NCI-H2196 (cell line): Measurements from ENCODE around the gene SOST.

Experiments
- DNase-seq: peaks from one replicate; lab custom pipeline; 2025; ENCODE audit not compliant: unreplicated experiment; lab: John Stamatoyannopoulos, UW

The SOST gene

GRCh38 chr17:43774304-43775250, 16.0 kb upstream of the SOST start:
- DNase-seq = no peak

DNA sequence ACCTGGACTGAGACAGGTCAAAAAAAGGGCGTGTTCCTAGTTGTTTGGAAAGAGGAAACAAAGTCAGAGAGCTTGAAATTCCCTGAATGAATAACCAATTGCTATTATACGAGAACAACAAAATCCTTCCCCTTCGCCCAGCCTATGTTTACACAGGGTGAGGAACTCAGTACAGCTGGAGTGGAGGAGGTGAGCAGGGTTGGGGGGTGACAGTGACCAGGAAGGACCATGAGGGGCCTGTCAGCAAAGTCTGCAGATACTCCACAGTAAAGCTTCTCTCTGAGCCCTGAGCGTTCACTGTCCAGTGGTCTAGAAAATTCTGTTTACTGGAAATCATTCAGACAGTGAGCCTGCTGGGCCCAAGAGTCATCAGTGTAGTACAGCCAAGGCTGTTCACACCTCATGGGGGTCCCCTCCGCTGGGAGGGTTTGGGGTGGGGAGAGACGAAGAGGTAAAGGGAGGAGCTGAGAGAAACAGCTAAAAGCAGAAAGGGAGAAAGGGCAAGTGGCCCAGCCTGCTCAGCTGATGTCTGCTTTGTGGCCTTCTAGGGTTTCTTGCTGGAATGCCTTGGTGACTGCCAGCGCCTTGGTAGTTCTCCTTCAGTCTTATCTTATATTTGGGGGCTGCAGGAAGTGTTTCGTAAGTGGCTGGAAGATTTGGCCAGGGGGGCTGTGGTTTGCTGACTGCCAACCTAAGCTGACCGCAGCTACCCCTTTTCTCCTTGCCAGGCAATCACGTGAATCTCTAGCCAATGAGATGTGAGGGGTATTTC, 14.5 kb upstream of the SOST start:
- no peak for DNase-seq

DNA sequence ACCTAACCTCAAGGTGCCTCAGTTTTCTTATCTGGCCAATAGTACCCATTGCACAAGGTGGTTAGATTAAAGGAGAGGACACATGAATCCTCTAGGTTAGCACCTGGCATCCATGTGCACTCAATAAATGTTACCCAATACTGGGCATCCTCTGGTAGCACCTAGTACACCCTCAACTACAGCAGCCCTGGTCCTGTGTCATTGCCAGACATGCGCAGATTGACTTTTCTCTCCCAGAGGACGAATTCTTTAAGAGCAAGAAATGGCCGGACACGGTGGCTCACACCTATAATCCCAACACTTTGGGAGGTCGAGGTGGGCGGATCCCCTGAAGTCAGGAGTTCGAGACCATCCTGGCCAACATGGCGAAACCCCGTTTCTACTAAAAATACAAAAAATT, 12.9 kb upstream of the SOST start:
- no peak for DNase-seq

DNA sequence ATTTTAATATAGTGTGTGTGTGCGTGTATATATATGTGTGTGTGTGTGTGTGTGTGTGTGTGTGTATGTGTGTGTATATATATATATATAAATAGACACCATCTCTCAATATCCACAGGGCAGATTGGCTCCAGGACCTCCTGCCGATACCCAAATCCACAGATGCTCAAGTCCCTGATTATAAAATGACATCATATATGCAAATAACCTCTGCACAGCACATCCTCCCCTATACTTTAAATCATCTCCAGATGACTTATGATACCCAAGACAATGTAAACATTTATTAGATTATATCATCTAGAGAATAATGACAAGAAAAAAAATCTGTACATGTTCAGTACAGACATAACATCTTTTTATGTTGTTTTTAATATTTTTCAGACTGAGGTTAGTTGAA, 12.4 kb upstream of the SOST start:
- DNase-seq = no peak

- DNase-seq = no peak
These were observed 11.3 kb upstream of the SOST start for GRCh38 chr17:43769859-43770258.

DNA sequence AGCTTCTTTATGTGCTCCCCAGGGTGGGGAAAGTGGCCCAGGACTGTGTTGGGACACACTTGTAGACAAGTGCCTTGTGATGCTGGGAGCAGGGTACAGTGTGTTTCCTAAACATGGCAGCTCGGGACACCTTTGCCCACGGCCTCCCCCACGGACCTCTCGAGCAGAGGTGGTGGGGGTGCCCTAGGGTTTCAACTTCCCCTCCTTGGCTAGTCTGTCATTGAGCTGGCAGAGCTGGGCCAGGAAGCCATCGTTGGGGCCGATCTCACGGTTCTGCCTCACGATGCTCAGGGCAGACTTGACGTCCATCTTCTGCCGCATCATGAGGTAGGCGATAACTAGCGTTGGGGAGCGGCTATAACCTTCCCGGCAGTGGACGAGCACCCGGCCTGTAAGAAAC, 10.8 kb upstream of the SOST start:
- DNase-seq = no peak

DNA sequence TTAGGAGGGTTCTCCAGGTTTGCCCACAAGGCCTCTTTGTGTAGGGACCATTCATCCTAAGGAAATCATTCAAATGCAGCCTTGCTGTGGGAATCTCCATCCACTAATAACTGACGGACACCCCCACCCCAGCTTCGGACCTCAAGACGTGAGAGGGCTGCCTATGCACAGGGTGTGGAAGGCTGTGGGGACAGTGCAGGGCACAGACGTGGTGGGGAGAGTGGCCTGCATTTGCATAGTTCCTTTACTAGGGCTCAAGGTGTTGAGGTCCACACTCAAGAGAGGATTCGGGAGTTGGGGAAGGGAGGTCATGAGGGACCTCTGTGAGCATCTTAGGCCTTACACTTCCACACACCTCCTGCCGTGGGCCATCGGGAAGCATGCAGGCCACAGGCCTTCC, 10.4 kb upstream of the SOST start:
- no peak for DNase-seq

DNA sequence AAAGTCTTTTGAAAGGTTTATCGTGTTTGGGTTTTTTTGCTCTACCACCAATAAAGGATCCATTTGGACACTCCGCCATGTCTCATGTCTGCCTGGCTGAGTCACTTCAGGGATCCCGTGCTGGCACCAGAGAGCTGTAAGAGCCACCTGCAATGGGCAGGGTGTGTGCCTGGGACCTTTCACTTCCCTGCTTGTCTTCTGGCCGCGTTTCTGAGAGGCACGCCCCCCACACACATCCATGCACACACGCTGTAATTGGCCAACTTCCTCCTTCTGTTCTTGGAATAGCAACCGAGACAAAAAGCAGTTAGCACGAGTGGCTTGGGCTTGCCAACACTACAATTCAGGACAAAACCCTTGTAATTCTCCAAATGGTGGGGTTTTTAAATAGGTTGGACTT, 9.8 kb upstream of the SOST start:
- DNase-seq = no peak

GRCh38 chr17:43767713-43768059, 9.1 kb upstream of the SOST start:
- DNase-seq = no peak

DNA sequence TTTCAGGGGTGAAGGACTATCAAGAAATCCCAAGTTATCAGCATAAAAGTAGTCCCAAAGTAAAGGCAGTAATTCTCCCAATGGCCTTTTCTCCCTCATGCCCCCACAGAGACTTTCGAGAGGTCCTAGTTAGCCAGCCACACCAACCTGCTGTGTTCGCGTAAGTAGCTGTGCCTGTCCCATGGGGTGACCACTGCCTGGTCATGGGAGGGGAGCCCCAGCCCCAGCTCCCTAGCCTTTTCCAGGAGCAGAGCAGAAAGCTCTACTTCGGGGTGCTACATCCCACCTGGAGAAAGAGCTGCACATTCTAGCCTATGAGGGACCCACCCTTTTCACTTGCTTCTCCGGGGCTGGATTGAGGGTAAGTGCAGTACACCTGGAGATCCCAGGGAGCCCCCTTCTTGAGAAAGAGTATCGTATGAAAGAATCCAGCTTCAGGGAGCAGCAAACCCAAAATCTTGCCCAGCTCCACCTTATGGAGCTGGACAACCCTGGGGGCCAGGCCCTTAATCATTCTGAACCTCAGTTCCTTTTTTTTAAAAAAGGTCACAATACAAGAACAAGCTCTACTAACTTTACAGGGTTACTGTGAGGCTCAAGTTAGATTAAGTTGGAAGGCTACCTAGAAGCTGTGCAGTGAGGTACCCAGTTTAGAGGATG, 8.6 kb upstream of the SOST start:
- no peak for DNase-seq

DNA sequence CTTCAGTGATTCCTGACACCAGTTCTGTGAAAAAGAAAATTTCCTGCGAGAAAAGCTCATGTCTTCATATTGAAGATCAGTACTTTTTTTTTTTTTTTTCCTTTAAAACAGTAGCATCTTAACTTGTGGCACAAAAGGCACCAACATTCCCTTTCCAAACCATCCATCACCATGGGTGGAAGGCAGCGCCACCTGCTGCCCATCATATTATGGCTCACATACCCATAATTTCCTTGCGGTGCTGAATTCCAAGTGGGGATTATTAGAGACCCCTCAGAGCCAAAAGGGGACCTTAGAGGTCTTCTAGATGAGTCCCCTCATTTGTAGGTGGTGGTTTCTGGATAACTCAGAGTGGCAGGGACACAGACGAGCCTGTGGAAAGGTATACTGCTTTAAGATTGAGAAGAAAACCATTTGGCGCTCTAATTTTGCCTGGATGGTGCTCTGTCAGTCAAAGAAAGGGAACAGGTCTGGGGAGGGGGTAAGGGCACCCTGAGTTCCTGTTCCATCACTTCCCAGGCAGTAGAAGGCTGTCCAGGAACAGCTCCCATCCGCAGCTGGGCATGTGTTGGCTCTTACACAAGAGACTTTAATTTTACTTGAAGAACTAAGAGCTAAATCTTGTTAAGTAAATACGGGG, 7.9 kb upstream of the SOST start:
- peak; percentile 82 for DNase-seq

DNA sequence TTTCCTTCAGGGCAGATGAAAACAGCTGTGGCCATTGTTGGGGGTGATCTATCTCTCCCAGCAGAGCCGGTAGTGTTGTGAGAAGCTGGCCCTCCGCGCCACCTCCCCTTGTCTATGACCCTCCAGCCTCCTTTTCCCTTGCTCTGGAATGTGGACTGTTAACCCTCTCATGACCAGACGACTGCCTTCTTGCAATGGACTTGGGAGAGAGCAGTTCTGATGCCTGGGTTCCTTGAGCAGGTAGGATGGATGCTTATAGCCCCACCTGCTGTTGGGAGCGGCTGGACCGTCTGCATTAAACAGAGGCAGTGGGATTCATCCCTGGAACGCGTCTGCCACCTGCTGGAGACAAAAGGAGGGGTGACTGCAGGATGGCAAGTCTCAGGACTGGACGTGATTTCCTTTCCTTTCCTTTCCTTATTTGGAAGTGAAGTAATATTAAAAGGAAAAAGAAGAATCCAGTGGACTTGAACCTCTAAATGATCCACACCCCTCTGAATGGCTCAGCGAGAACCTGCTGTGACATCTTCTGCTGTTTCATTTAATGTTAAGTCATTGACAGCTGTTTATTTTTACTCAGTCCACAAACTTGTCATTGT, 1.8 kb upstream of the SOST start:
- peak; percentile 90 for DNase-seq

- DNase-seq = no peak
These were observed 1.2 kb upstream of the SOST start for GRCh38 chr17:43759836-43760235.

GRCh38 chr17:43758086-43758485, 505 bp downstream of the SOST start:
- DNase-seq = no peak

DNA sequence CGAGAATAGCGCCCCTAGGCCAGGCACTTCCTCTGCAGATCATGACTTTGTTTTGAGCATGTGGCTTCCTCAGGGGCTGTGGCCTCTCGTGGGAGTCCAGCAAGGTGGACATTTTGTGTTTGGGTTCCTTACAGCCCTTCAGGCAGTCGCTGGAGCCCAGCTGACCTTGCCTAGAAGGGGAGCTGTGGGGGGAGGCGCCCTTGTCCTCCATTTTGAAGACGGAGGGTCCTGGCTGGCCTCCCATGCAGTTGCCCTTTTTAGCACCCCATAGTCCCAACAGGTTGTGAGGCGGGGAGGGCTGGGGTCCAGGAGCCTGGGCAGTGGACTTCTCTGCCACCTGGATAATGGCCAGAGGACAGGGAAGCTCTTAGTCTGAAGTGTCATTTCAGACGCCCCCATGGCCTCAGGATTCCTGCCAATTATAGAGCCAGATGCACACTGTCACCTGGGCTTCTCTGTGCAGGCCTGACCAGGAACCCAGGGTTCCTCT, 1.4 kb downstream of the SOST start:
- no peak for DNase-seq

DNA sequence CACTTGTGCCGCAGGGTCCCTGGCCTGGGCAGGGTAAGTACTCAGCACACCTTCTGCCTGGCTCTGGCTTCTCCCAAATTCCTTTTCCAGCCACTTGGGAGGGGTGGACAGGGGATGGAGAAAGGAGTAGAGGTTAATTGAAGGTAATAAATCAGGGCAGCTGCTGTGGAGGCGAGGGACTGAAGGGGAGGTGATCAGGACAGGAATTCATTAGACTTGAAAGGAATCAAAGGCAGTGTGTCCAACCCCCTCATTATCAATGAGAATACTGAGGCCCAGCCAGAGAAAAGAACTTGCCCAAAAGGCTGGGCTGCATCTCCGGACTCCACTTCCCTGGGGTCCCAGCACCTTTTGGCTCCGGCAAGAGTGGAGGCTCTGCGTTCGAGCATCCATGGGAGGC, 2.4 kb downstream of the SOST start:
- DNase-seq = no peak

DNA sequence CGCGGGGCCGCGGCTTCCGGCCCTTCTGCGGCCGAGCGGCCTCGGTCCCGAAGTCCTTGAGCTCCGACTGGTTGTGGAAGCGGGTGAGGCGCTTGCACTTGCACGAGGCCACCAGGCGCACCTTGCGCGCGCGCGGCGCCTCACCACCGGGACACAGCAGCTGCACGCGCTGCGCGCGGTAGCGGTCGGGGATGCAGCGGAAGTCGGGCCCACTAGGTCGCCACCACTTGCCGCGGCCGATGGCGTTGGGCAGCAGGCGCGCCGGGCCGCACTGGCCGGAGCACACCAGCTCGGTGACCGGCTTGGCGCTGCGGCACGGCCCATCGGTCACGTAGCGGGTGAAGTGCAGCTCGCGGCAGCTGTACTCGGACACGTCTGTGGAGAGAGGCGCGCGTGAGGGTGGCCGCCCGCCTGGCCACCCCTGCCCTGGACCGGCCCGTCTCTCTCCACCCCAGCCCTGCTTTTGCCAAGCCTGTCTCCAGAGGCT, 3.2 kb downstream of the SOST start:
- peak; percentile 42 for DNase-seq

DNA sequence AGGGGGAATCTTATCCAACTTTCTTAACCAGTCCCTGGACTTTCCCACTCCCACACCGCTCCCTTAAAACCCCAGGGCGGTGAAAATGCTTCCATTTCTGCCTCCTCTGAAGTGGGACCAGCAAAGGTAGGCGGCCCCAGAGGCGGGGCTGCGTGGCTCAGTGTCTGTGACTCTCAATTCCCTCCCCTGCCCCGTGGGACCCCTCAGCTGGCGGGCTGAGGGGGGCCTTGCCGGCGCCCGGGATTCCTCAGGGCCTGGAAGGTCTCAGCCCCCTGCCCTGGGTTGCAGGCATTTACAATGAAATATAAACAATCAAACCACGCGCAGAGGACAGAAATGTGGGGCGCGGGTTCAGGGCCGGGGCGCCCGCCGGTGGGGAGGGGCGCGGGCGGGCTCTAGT, 3.6 kb downstream of the SOST start:
- DNase-seq = no peak

- DNase-seq = no peak
These were observed 5.0 kb downstream of the SOST start for GRCh38 chr17:43753493-43754129.

DNA sequence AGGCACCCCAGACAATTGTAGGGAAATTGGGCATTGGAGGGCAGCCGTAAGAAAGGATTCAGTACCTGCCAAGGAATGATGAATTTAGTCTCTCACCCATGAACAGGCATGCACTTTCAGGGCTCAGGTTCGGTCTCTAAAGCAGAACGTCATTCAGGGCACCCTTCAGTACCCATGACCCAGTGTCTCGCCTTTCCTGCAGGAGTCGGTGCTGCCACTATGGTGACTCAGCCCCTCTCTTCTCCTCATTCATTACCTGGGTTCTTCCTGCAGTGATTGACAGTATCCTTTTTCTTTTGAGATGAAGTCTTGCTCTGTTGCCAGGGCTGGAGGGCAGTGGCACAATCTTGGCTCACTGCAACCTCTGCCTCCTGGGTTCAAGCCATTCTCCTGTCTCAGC, 8.4 kb downstream of the SOST start:
- DNase-seq = no peak
